Astrocyte of the cerebellum (primary cell): ENCODE measurements around the gene LBR.

Source experiments
- DNase-seq: peaks from one replicate; pipeline ENCODE4 v3.0.0-alpha.2; 2011; ENCODE audit warnings: low read depth
- H3K4me3 ChIP-seq: 2 replicates; pipeline ENCODE4 v1.5.1; 2011; ENCODE audit warnings: mild to moderate bottlenecking, low read depth, low read length, moderate library complexity
- in situ Hi-C: cut with HindIII; loops from 2 replicates; pipeline ENCODE4 v1.10.0; 2017; ENCODE audit warnings: low sequenced_read_pairs
- TF ChIP-seq, protein P1 (sequence below): IDR thresholded peaks from 2 replicates; pipeline ENCODE4 v1.5.1; 2012; ENCODE audit warnings: low read length, low read depth, moderate library complexity, mild to moderate bottlenecking; ENCODE audit errors: missing control alignments

LBR gene

DNA sequence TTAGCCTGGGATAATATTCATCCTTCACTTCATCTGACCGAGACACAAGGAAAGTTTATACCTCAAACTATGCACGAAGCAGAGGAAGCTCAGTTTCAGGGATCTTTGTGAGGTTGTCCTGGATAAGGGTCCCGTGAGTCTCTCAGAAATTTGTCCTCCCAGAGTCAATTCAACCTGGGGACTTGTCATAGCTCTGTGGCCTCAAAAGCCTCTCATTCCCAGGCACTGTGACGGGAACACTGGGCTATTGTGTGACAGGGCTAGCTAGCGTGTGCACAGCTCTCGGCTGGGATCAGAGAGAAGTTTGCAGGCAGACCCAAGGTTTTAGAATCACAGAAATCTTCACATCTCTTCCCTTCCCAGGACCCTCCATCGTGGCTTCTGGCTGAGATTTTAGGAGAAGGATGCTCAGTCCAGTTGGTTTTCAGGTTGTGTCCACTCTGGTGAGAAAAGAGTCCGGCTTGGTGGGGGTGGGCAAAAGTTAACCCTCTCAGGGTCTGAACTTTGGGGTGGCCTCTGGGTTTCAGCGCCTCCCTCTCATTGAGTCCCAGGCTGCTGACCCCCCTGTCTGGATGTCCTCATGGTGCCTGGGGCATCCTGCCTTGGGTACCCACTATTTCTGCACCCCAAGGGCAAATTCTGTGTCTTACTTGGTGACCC, 20.4 kb upstream of the LBR start:
- DNase-seq, result no peak
- TF ChIP-seq, protein P1, sequence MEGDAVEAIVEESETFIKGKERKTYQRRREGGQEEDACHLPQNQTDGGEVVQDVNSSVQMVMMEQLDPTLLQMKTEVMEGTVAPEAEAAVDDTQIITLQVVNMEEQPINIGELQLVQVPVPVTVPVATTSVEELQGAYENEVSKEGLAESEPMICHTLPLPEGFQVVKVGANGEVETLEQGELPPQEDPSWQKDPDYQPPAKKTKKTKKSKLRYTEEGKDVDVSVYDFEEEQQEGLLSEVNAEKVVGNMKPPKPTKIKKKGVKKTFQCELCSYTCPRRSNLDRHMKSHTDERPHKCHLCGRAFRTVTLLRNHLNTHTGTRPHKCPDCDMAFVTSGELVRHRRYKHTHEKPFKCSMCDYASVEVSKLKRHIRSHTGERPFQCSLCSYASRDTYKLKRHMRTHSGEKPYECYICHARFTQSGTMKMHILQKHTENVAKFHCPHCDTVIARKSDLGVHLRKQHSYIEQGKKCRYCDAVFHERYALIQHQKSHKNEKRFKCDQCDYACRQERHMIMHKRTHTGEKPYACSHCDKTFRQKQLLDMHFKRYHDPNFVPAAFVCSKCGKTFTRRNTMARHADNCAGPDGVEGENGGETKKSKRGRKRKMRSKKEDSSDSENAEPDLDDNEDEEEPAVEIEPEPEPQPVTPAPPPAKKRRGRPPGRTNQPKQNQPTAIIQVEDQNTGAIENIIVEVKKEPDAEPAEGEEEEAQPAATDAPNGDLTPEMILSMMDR, result no peak
- no peak overlapping the region for H3K4me3 ChIP-seq
- in situ Hi-C loops, result no loop called here

DNA sequence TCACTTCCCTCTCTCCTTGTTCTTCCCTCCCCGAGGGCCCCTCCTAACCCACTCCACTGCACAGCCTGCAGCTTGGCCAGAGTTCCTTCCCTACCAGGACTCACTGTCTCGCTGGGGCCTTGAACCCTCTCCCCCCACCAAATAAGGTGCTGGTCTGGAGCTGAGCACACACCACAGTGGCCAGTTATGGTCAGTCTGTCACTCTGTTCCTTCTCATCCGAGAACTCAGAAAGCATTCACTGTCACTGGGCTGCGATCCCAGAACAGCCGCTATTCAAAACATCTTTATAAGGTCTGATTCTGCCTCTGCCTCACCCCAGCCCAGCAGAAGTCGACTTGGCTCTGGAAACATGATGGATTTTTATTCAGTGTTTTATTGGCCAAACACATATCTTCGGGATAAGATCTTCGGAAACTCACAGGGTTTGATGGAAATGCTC, 19.8 kb upstream of the LBR start:
- no peak for DNase-seq

DNA sequence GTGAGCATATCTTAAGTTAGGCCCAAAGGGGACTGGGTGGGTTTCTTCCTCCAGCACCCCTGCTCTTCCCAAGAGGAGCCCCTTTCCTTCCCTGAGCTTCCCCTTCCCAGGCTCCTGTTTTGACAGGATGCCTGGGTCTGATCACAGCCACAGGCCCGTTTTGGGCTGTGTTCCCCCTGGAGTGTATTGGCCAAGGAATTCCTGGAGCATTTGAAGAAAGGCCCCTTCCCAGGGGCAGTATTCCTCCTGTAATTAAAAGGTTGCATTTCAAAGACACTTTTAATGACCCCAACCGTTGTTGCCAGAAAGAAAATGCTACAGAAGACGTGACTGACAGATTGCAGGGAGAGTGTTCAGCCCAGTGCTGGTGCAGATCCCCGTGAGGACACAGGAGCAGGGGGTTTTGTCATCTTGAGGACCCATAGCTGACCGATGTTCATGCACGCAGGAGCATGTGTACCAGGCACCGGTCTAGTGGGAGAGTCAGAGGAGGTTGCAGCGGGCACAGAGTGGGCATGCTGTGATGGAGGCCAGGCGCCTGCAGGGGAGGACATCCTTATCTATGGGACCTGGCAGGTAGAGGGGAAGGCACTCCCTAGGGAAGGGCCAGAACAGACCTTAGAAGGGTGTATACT, 19.3 kb upstream of the LBR start:
- DNase-seq, result no peak
- H3K4me3 ChIP-seq, result no peak overlapping the region
- TF ChIP-seq, protein P1, result no peak
- in situ Hi-C loops, result no loop called here

More for the DNA sequence above, 19.8 kb upstream of the LBR start:
- in situ Hi-C loops, result no loop called here
- H3K4me3 ChIP-seq, result no peak overlapping the region
- TF ChIP-seq, protein P1, result no peak

DNA sequence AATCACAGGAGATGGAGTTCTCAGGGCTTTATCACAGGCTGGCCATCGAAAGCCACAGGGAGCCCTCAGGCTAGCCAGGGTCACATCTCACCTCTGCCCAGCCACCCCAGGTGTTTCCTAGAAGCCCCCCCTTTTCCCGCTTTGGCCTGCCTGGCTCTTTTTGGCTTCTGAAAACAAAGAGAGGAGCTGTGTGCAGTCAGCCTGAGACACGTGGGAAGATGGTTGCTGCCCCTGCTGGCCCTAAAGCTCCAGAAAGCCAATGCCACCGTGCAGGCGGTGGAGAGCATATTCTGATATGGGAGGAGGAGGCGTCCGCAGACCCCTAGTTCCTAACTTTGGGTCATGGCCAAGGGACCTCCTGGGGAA, 18.7 kb upstream of the LBR start:
- H3K4me3 ChIP-seq, result no peak overlapping the region
- in situ Hi-C loops, result no loop called here
- DNase-seq, result no peak
- TF ChIP-seq, protein P1, result no peak

DNA sequence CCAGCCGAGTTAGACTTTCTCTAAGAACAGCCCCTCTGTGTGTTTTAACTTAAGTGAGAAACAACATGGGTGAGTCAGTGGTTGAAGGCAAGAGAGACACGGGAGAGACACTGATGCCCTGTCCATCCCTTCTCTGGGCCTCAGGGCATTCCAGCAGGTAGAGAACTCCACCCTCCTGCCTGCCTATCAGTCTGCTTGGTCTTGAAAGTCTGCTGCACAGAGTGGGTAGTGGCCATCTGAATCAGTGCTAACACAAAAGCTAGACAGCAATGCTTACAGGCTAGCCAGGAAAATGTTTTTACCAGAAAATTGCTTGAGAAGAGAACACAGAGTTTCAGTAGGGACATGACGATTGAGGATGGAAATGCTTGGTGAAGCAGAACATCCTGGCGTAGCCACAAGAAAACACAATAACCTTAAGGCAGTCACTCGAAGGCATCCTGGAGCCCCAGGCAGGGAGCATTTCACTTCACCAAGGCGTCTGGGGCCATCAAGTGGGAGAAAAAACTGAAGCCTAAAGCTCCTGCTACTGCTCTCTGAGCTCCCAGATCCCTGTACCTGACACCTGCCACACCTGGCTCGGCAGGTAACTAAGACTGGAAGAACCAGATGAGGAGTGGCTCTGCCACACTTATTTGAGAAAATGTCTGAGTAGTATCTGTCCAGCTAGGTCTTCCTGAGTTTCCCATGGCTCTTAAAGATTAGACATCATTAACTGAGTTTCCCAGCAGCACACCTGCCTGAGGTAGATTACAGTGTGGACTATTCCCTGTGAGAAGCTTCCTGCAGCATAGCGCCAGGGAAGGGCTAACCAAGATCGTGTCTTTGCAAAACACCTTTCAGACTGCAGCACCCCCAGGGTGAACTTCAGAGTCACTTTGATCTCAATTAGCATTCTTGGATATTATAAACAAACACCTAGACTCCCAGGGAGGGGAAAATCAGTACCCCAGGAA, 18.1 kb upstream of the LBR start:
- H3K4me3 ChIP-seq, result no peak overlapping the region
- in situ Hi-C loops, result no loop called here
- no peak for DNase-seq
- TF ChIP-seq, protein P1, result no peak

DNA sequence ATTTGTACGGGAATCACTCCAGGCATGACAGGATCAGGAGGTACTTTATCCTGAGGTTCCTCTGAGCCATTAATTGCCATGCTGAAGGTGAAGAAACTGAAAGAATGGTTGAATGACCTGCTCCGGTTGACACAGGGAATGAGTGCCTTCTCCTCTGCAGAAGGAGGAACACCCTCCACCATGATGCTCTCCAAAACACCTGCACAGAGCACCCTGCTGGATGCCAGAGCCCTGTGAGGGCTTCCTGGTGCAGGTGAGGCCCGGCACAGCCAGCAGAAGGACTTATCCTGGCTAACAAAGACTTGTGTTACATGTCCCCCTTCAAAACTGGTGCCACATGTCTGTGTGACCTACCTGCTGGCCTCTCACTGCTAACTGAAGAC, 14.3 kb upstream of the LBR start:
- no peak for DNase-seq
- in situ Hi-C loops, result no loop called here
- TF ChIP-seq, protein P1, result no peak
- H3K4me3 ChIP-seq, result no peak overlapping the region
